ENCODE results near the gene CD82.

Gene CD82

GRCh38 chr11:44561964-44562734, 3.3 kb upstream of the CD82 start:
- no peak for DNase-seq

GRCh38 chr11:44562845-44563460, 2.5 kb upstream of the CD82 start:
- DNase-seq: no peak

GRCh38 chr11:44563711-44564110, 1.8 kb upstream of the CD82 start:
- no peak for DNase-seq

- DNase-seq: no peak
These were observed 1.3 kb upstream of the CD82 start for GRCh38 chr11:44564166-44564565.

GRCh38 chr11:44564670-44565210, 723 bp upstream of the CD82 start:
- DNase-seq: peak; percentile 76

GRCh38 chr11:44565953-44566949, 788 bp downstream of the CD82 start:
- DNase-seq: no peak

GRCh38 chr11:44566952-44567875, 1.8 kb downstream of the CD82 start:
- DNase-seq: no peak

GRCh38 chr11:44567876-44568256, 2.4 kb downstream of the CD82 start:
- no peak for DNase-seq

- no peak for DNase-seq
These were observed 2.8 kb downstream of the CD82 start for GRCh38 chr11:44568331-44568657.

- DNase-seq: peak; percentile 83
These were observed 3.4 kb downstream of the CD82 start for GRCh38 chr11:44568658-44569473.

GRCh38 chr11:44570411-44571155, 5.1 kb downstream of the CD82 start:
- DNase-seq: no peak

- DNase-seq: no peak
These were observed 6.4 kb downstream of the CD82 start for GRCh38 chr11:44571871-44572270.

GRCh38 chr11:44572436-44572835, 7.0 kb downstream of the CD82 start:
- no peak for DNase-seq

- DNase-seq: no peak
These were observed 7.4 kb downstream of the CD82 start for GRCh38 chr11:44572884-44573283.

GRCh38 chr11:44573333-44573732, 7.9 kb downstream of the CD82 start:
- no peak for DNase-seq

- peak; percentile 71 for DNase-seq
These were observed 9.3 kb downstream of the CD82 start for GRCh38 chr11:44574610-44575287.

GRCh38 chr11:44575288-44575672, 9.8 kb downstream of the CD82 start:
- DNase-seq: no peak

- DNase-seq: no peak
These were observed 10.5 kb downstream of the CD82 start for GRCh38 chr11:44575962-44576361.

- no peak for DNase-seq
These were observed 11.2 kb downstream of the CD82 start for GRCh38 chr11:44576656-44577055.

All from OCI-M1 (cell line).